ENCODE measurements around the gene CDK2AP2. TPM values are rescaled to one million over a fixed set of nuclear protein-coding genes. Genes with fewer than 3 reads are reported as not detected.

The CDK2AP2 gene
- total RNA-seq, 2 donors from 2014 or later, result 91.6 to 142 TPM

- Histone ChIP-seq H3K4me3 (no peak overlapping the region), H3K27me3 (no peaks in the 10 kb centered on the region), H3K36me3 (no peaks in the 10 kb centered on the region), H3K9ac (ENCODE audit: low read depth in 2 of 2, low read length in 2 of 2) (no peak overlapping the region), H3K27ac (no peak overlapping the region), H3K4me1 (no peaks in the 10 kb centered on the region), H3K9me3 (no peaks in the 10 kb centered on the region)
- DNase-seq, result no peak
- intact Hi-C loops (cut with DNase I), result no loop called here
- TF ChIP-seq CTCF (IDR thresholded peaks at IDR 0.05), result no peak
Measured at GRCh38 chr11:67458266-67458665, 49.7 kb downstream of the CDK2AP2 start.

- no peaks in the 10 kb centered on the region for H3K27me3 ChIP-seq
- H3K27ac ChIP-seq, result no peak overlapping the region
- no peaks in the 10 kb centered on the region for H3K9me3 ChIP-seq
- no peak overlapping the region for H3K4me3 ChIP-seq
- no peaks in the 10 kb centered on the region for H3K4me1 ChIP-seq
- intact Hi-C loops (cut with DNase I), result no loop called here
- TF ChIP-seq CTCF (IDR thresholded peaks at IDR 0.05), result no peak
- no peak overlapping the region for H3K9ac ChIP-seq (ENCODE audit: low read depth in 2 of 2, low read length in 2 of 2)
- H3K36me3 ChIP-seq, result no peaks in the 10 kb centered on the region
- no peak for DNase-seq
Measured at GRCh38 chr11:67457453-67457852, 50.5 kb downstream of the CDK2AP2 start.

Small RNA genes lying within 50 kb of the gene (microRNA-seq; reads per million reads assigned to microRNA genes)
- gene MIR6752, result not detected

Other genes with a start within 250 kb of the CDK2AP2 start
- 100 to 1,000 TPM; 108 to 137 TPM for gene GRK2, start 241.7 kb downstream of the CDK2AP2 start, total RNA-seq
- gene ANKRD13D, start 218.9 kb downstream of the CDK2AP2 start, total RNA-seq, result 10 to 100 TPM; 18.8 to 39.5 TPM
- 10 to 100 TPM; 69.7 to 81.7 TPM for gene SSH3, start 204.6 kb downstream of the CDK2AP2 start, total RNA-seq
- 100 to 1,000 TPM; 186 to 203 TPM for gene POLD4, start 154.6 kb downstream of the CDK2AP2 start, total RNA-seq
- gene CLCF1, start 134.6 kb downstream of the CDK2AP2 start, total RNA-seq, result 1 to 10 TPM; 1.7 to 4.0 TPM
- 10 to 100 TPM; 21.8 to 35.1 TPM for gene RAD9A, start 116.2 kb downstream of the CDK2AP2 start, total RNA-seq
- gene PPP1CA, start 106.3 kb downstream of the CDK2AP2 start, total RNA-seq, result 100 to 1,000 TPM; 242 to 280 TPM
- 1 to 10 TPM; 3.9 to 5.2 TPM for gene TBC1D10C, start 104.1 kb downstream of the CDK2AP2 start, total RNA-seq
- under 1 TPM; 0.20 to 0.32 TPM for gene CARNS1, start 92.5 kb downstream of the CDK2AP2 start, total RNA-seq
- 10 to 100 TPM; 38.3 to 70.4 TPM for gene RPS6KB2, start 79.7 kb downstream of the CDK2AP2 start, total RNA-seq
- gene PTPRCAP, start 70.5 kb downstream of the CDK2AP2 start, total RNA-seq, result 1 to 10 TPM; 5.5 to 9.6 TPM
- 100 to 1,000 TPM; 213 to 243 TPM for gene CORO1B, start 64.7 kb downstream of the CDK2AP2 start, total RNA-seq
- not detected for gene GPR152, start 55.4 kb downstream of the CDK2AP2 start, total RNA-seq
- gene CABP4, start 52.8 kb downstream of the CDK2AP2 start, total RNA-seq, result under 1 TPM; 0.20 to 0.53 TPM
- 10 to 100 TPM; 50.1 to 59.5 TPM for gene TMEM134, start 38.9 kb downstream of the CDK2AP2 start, total RNA-seq
- 10 to 100 TPM; 45.3 to 57.9 TPM for gene AIP, start 25.1 kb downstream of the CDK2AP2 start, total RNA-seq
- 10 to 100 TPM; 89.3 to 91.4 TPM for gene PITPNM1, start 2.8 kb downstream of the CDK2AP2 start, total RNA-seq
- not detected for gene CABP2, start 15.3 kb upstream of the CDK2AP2 start, total RNA-seq
- 100 to 1,000 TPM; 543 to 842 TPM for gene GSTP1, start 75.7 kb upstream of the CDK2AP2 start, total RNA-seq
- 100 to 1,000 TPM; 329 to 361 TPM for gene NDUFV1, start 98.8 kb upstream of the CDK2AP2 start, total RNA-seq
- 10 to 100 TPM; 35.1 to 52.5 TPM for gene NUDT8, start 121.8 kb upstream of the CDK2AP2 start, total RNA-seq
- gene TBX10, start 131.6 kb upstream of the CDK2AP2 start, total RNA-seq, result 10 to 100 TPM in 1 of 2 donors, 1 to 10 TPM in 1; 7.8 to 19.3 TPM
- gene ACY3, start 142.6 kb upstream of the CDK2AP2 start, total RNA-seq, result 10 to 100 TPM; 10.6 to 13.8 TPM
- gene ALDH3B2, start 166.5 kb upstream of the CDK2AP2 start, total RNA-seq, result under 1 TPM; 0.08 to 0.89 TPM

All from colonic mucosa (tissue), 4 donors.